Mesothelial cell of epicardium (in vitro differentiated cells): Measurements from ENCODE around the gene HNRNPA0. TPM values are rescaled to one million over a fixed set of nuclear protein-coding genes. Genes with fewer than 3 reads are reported as not detected.

Experiments used
- DNase-seq, 2 experiments: peaks; one replicate each; pipeline ENCODE4 v3.0.0; 2021; ENCODE audit warnings: low spot score in 2 of 2; ENCODE audit not compliant: unreplicated experiment in 2 of 2
- H3K27ac Mint-ChIP-seq: 2 replicates; pipeline ENCODE4 v1.8.0; 2021; ENCODE audit warnings: mixed read lengths
- H3K27me3 Mint-ChIP-seq: 2 replicates; pipeline ENCODE4 v1.8.0; 2021; ENCODE audit warnings: low read depth, mixed read lengths
- H3K36me3 Mint-ChIP-seq: 2 replicates; pipeline ENCODE4 v1.8.0; 2021; ENCODE audit warnings: mixed read lengths
- H3K4me1 Mint-ChIP-seq: 2 replicates; pipeline ENCODE4 v1.8.0; 2021; ENCODE audit warnings: mixed read lengths
- H3K4me3 Mint-ChIP-seq: 2 replicates; pipeline ENCODE4 v1.8.0; 2021; ENCODE audit warnings: mild to moderate bottlenecking, moderate library complexity, mixed read lengths
- H3K9me3 Mint-ChIP-seq: 2 replicates; pipeline ENCODE4 v1.8.0; 2021; ENCODE audit warnings: mixed read lengths
- CTCF ChIP-seq: fragments of 200-600 bp; sonication (generic); IDR thresholded peaks from one replicate; pipeline ENCODE4 v1.5.0; 2021; ENCODE audit warnings: antibody characterized with exemption; ENCODE audit not compliant: unreplicated experiment
- total RNA-seq: library from RNA; stranded (reverse); gene quantifications from 3 replicates; pipeline ENCODE4 v1.2.1, GENCODE V29; 2021

HNRNPA0 gene
- total RNA-seq, 1 donor from 2014 or later: 68.6 TPM

GRCh38 chr5:137699336-137700281 lies 54.6 kb downstream of the HNRNPA0 start:
- H3K36me3 Mint-ChIP-seq: peaks cover 4% of the 10 kb centered on the region
- H3K4me3 Mint-ChIP-seq: no peak overlapping the region
- H3K9me3 Mint-ChIP-seq: no peaks in the 10 kb centered on the region
- TF ChIP-seq CTCF: no peak
- H3K27ac Mint-ChIP-seq: peak overlapping the region; percentile 79
- H3K4me1 Mint-ChIP-seq: peaks cover 18% of the 10 kb centered on the region
- no peak for DNase-seq
- H3K27me3 Mint-ChIP-seq: no peaks in the 10 kb centered on the region

GRCh38 chr5:137696481-137696880 lies 57.7 kb downstream of the HNRNPA0 start:
- no peak for DNase-seq
- Mint-ChIP-seq H3K27ac (no peak overlapping the region), H3K9me3 (no peaks in the 10 kb centered on the region), H3K36me3 (peaks cover 10% of the 10 kb centered on the region), H3K4me3 (no peak overlapping the region), H3K4me1 (peaks cover 18% of the 10 kb centered on the region), H3K27me3 (no peaks in the 10 kb centered on the region)
- TF ChIP-seq CTCF: no peak

GRCh38 chr5:137695651-137696428 lies 58.3 kb downstream of the HNRNPA0 start:
- DNase-seq: no peak
- TF ChIP-seq CTCF: no peak
- Mint-ChIP-seq H3K4me3 (no peak overlapping the region), H3K4me1 (peaks cover 18% of the 10 kb centered on the region), H3K27ac (no peak overlapping the region), H3K27me3 (no peaks in the 10 kb centered on the region), H3K9me3 (no peaks in the 10 kb centered on the region), H3K36me3 (peaks cover 15% of the 10 kb centered on the region)

Other genes with a start within 250 kb of the HNRNPA0 start
- 12.7 to 16.5 TPM (median 13.1 TPM) in 3 replicates for gene KLHL3, start 18.3 kb downstream of the HNRNPA0 start, total RNA-seq
- gene MYOT, start 113.5 kb upstream of the HNRNPA0 start, total RNA-seq: not detected in 3 replicates
- not detected in 3 replicates for gene PKD2L2, start 135.1 kb upstream of the HNRNPA0 start, total RNA-seq